ENCODE data around the gene ADGRF5.
A peak's percentile ranks its signal among the peaks of the same experiment; 100 is the strongest.
"Not testable (repeated sequence)": the region's sequence is repeated elsewhere in the genome, so short reads cannot be mapped to it uniquely, and the experiment has no call there.

ADGRF5 gene

GRCh38 chr6:46882645-46883044, 39.1 kb downstream of the ADGRF5 start:
- DNase-seq = no peak

GRCh38 chr6:46879003-46879402, 42.7 kb downstream of the ADGRF5 start:
- DNase-seq = no peak

- DNase-seq = peak; percentile 85
Measured at GRCh38 chr6:46876126-46876525, 45.6 kb downstream of the ADGRF5 start.

GRCh38 chr6:46867411-46867810, 54.3 kb downstream of the ADGRF5 start:
- DNase-seq = peak; percentile 11

GRCh38 chr6:46865221-46865620, 56.5 kb downstream of the ADGRF5 start:
- no peak for DNase-seq

- DNase-seq = no peak
Measured at GRCh38 chr6:46863791-46864190, 57.9 kb downstream of the ADGRF5 start.

- no peak for DNase-seq
Measured at GRCh38 chr6:46862381-46862780, 59.4 kb downstream of the ADGRF5 start.

- peak; percentile 31 for DNase-seq
Measured at GRCh38 chr6:46855966-46856365, 65.8 kb downstream of the ADGRF5 start.

- not testable (repeated sequence) for DNase-seq
Measured at GRCh38 chr6:46851576-46851975, 70.2 kb downstream of the ADGRF5 start.

- DNase-seq = no peak
Measured at GRCh38 chr6:46850792-46851191, 70.9 kb downstream of the ADGRF5 start.

- DNase-seq = no peak
Measured at GRCh38 chr6:46849361-46849690, 72.4 kb downstream of the ADGRF5 start.

GRCh38 chr6:46848684-46849360, 72.9 kb downstream of the ADGRF5 start:
- peak; percentile 81 for DNase-seq

- DNase-seq = no peak
Measured at GRCh38 chr6:46845126-46845525, 76.6 kb downstream of the ADGRF5 start.

- not testable (repeated sequence) for DNase-seq
Measured at GRCh38 chr6:46842252-46842846, 79.4 kb downstream of the ADGRF5 start.

- DNase-seq = no peak
Measured at GRCh38 chr6:46838033-46838432, 83.7 kb downstream of the ADGRF5 start.

GRCh38 chr6:46834991-46835390, 86.7 kb downstream of the ADGRF5 start:
- DNase-seq = not testable (repeated sequence)

- not testable (repeated sequence) for DNase-seq
Measured at GRCh38 chr6:46834257-46834916, 87.4 kb downstream of the ADGRF5 start.

- DNase-seq = no peak
Measured at GRCh38 chr6:46832816-46833215, 88.9 kb downstream of the ADGRF5 start.

GRCh38 chr6:46828939-46829338, 92.8 kb downstream of the ADGRF5 start:
- no peak for DNase-seq

GRCh38 chr6:46821458-46821881, 100.3 kb downstream of the ADGRF5 start:
- DNase-seq = no peak

GRCh38 chr6:46819561-46819960, 102.2 kb downstream of the ADGRF5 start:
- no peak for DNase-seq

GRCh38 chr6:46816626-46817025, 105.1 kb downstream of the ADGRF5 start:
- no peak for DNase-seq

GRCh38 chr6:46815130-46815529, 106.6 kb downstream of the ADGRF5 start:
- peak; percentile 4 for DNase-seq

GRCh38 chr6:46808806-46809205, 112.9 kb downstream of the ADGRF5 start:
- DNase-seq = no peak

Measured in EL (cell line).